SK-N-SH treated with all-trans-retinoic acid at 6 μM for 48 hours (cell line): ENCODE data around the gene SLC10A4.

Experiments used
- ATAC-seq: fragments of 200-7000 bp; cut with Tn5 transposase; 3 replicates; pipeline ENCODE4 v1.9.1; 2020; ENCODE audit warnings: mild to moderate bottlenecking, moderate library complexity
- ARNTL ChIP-seq: fragments of 450-650 bp; formaldehyde crosslinking; IDR thresholded peaks from 2 replicates; pipeline ENCODE4 v1.5.0; 2020; ENCODE audit warnings: low read depth, mild to moderate bottlenecking, moderate library complexity, borderline replicate concordance
- BACH2 ChIP-seq: fragments of 250-450 bp; sonication (Bioruptor Pico); IDR thresholded peaks from 2 replicates; pipeline ENCODE4 v1.9.0; 2021; ENCODE audit warnings: mild to moderate bottlenecking, borderline replicate concordance
- CSDC2 ChIP-seq: fragments of 250-450 bp; sonication (Bioruptor Pico); IDR thresholded peaks from 2 replicates; pipeline ENCODE4 v1.5.0; 2020; ENCODE audit warnings: mild to moderate bottlenecking, moderate library complexity
- ESRRG ChIP-seq: fragments of 250-450 bp; sonication (Bioruptor Pico); IDR thresholded peaks from 2 replicates; pipeline ENCODE4 v1.6.1; 2021; ENCODE audit warnings: mild to moderate bottlenecking
- GLIS3 ChIP-seq: fragments of 250-450 bp; sonication (Bioruptor Pico); IDR thresholded peaks from 2 replicates; pipeline ENCODE4 v1.5.0; 2020; ENCODE audit warnings: mild to moderate bottlenecking, moderate library complexity
- ISL1 ChIP-seq: fragments of 250-450 bp; sonication (Bioruptor Pico); IDR thresholded peaks from 2 replicates; pipeline ENCODE4 v2.1.2; 2022; ENCODE audit warnings: mild to moderate bottlenecking, moderate library complexity
- OSR1 ChIP-seq: fragments of 250-450 bp; sonication (Bioruptor Pico); IDR thresholded peaks from 2 replicates; pipeline ENCODE4 v1.8.0; 2022; ENCODE audit warnings: moderate library complexity, mild to moderate bottlenecking, inconsistent platforms
- PPARA ChIP-seq: fragments of 250-450 bp; sonication (Bioruptor Pico); IDR thresholded peaks from 2 replicates; pipeline ENCODE4 v1.5.0; 2020; ENCODE audit warnings: mild to moderate bottlenecking, borderline replicate concordance
- RARB ChIP-seq: fragments of 250-450 bp; sonication (Bioruptor Pico); IDR thresholded peaks from 2 replicates; pipeline ENCODE4 v1.8.0; 2021; ENCODE audit warnings: mild to moderate bottlenecking, moderate library complexity
- TOX ChIP-seq: fragments of 250-450 bp; sonication (Bioruptor Pico); IDR thresholded peaks from 2 replicates; pipeline ENCODE4 v1.8.0; 2021; ENCODE audit warnings: mild to moderate bottlenecking, moderate library complexity, borderline replicate concordance
- ZC3H10 ChIP-seq: fragments of 250-450 bp; sonication (Bioruptor Pico); IDR thresholded peaks from 2 replicates; pipeline ENCODE4 v1.5.1; 2021; ENCODE audit warnings: mild to moderate bottlenecking, moderate library complexity
- ZFP3 ChIP-seq: fragments of 250-450 bp; sonication (Bioruptor Pico); IDR thresholded peaks from 2 replicates; pipeline ENCODE4 v1.5.0; 2020; ENCODE audit warnings: mild to moderate bottlenecking, moderate library complexity
- ZFP30 ChIP-seq: fragments of 450-650 bp; formaldehyde crosslinking; IDR thresholded peaks from 2 replicates; pipeline ENCODE4 v1.5.0; 2022; ENCODE audit warnings: mild to moderate bottlenecking, moderate library complexity
- ZNF565 ChIP-seq: fragments of 450-650 bp; formaldehyde crosslinking; conservative IDR thresholded peaks from 2 replicates; pipeline ENCODE4 v1.5.0; 2020; ENCODE audit warnings: low read depth, mild to moderate bottlenecking, moderate library complexity
- ZNF8 ChIP-seq: fragments of 450-650 bp; formaldehyde crosslinking; IDR thresholded peaks from 2 replicates; pipeline ENCODE4 v1.5.0; 2020; ENCODE audit warnings: mild to moderate bottlenecking, moderate library complexity
- TF ChIP-seq, protein P1 (sequence below): fragments of 250-450 bp; sonication (Bioruptor Pico); IDR thresholded peaks from 2 replicates; pipeline ENCODE4 v1.8.0; 2020; ENCODE audit warnings: mild to moderate bottlenecking, moderate library complexity, borderline replicate concordance
- TF ChIP-seq, protein P2 (sequence below): fragments of 250-450 bp; sonication (Bioruptor Pico); IDR thresholded peaks from 2 replicates; pipeline ENCODE4 v1.5.1; 2020; ENCODE audit warnings: low read depth, mild to moderate bottlenecking, moderate library complexity
- TF ChIP-seq, protein P3 (sequence below): fragments of 250-450 bp; sonication (Bioruptor Pico); IDR thresholded peaks from 2 replicates; pipeline ENCODE4 v1.8.0; 2021; ENCODE audit warnings: low read depth, mild to moderate bottlenecking, moderate library complexity, borderline replicate concordance
- TF ChIP-seq, protein P4 (sequence below): fragments of 250-450 bp; sonication (Bioruptor Pico); IDR thresholded peaks from 2 replicates; pipeline ENCODE4 v1.5.1; 2021; ENCODE audit warnings: mild to moderate bottlenecking, moderate library complexity
- TF ChIP-seq, protein P5 (sequence below): fragments of 250-450 bp; sonication (Bioruptor Pico); IDR thresholded peaks from 2 replicates; pipeline ENCODE4 v1.5.0; 2020; ENCODE audit warnings: mild to moderate bottlenecking, moderate library complexity

SLC10A4 gene, protein sequence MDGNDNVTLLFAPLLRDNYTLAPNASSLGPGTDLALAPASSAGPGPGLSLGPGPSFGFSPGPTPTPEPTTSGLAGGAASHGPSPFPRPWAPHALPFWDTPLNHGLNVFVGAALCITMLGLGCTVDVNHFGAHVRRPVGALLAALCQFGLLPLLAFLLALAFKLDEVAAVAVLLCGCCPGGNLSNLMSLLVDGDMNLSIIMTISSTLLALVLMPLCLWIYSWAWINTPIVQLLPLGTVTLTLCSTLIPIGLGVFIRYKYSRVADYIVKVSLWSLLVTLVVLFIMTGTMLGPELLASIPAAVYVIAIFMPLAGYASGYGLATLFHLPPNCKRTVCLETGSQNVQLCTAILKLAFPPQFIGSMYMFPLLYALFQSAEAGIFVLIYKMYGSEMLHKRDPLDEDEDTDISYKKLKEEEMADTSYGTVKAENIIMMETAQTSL

DNA sequence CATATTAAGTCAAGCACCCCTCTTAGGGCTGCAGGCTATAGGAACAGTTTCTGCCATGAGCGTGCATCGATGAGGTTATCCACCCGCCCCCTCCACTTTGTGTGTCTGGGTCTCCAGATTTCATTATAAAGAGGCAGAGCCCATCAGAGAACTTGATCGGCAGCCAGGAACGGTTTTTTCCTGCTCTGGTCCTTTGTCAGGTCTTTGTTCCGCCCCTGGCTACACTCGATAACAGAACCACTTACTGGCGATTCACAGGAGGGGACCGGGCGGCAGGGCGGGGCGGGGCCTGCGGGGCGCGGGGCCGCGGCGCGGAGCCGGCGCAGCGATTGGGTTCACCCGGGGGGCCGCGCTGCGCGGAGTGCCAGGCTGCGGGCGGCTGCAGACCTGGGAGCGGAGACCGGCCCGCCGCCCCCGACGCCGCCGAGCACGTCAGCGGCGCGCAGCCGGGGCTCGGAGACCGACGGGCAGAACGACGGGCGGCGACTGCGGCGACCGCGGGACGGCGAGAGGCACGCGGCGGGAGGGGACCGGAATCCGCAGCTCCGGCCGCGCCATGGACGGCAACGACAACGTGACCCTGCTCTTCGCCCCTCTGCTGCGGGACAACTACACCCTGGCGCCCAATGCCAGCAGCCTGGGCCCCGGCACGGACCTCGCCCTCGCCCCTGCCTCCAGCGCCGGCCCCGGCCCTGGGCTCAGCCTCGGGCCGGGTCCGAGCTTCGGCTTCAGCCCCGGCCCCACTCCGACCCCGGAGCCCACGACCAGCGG, at the start of gene SLC10A4:
SLC10A4 (plus strand) TSS at position 338 of the 771 bp plus-strand sequence; CDS start at position 557, 219 bp downstream.
- peak; percentile 60 for ATAC-seq
- TF ChIP-seq, protein P1, sequence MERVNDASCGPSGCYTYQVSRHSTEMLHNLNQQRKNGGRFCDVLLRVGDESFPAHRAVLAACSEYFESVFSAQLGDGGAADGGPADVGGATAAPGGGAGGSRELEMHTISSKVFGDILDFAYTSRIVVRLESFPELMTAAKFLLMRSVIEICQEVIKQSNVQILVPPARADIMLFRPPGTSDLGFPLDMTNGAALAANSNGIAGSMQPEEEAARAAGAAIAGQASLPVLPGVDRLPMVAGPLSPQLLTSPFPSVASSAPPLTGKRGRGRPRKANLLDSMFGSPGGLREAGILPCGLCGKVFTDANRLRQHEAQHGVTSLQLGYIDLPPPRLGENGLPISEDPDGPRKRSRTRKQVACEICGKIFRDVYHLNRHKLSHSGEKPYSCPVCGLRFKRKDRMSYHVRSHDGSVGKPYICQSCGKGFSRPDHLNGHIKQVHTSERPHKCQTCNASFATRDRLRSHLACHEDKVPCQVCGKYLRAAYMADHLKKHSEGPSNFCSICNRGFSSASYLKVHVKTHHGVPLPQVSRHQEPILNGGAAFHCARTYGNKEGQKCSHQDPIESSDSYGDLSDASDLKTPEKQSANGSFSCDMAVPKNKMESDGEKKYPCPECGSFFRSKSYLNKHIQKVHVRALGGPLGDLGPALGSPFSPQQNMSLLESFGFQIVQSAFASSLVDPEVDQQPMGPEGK (CRISPR knock-in tag), result no peak
- TF ChIP-seq, protein P2, sequence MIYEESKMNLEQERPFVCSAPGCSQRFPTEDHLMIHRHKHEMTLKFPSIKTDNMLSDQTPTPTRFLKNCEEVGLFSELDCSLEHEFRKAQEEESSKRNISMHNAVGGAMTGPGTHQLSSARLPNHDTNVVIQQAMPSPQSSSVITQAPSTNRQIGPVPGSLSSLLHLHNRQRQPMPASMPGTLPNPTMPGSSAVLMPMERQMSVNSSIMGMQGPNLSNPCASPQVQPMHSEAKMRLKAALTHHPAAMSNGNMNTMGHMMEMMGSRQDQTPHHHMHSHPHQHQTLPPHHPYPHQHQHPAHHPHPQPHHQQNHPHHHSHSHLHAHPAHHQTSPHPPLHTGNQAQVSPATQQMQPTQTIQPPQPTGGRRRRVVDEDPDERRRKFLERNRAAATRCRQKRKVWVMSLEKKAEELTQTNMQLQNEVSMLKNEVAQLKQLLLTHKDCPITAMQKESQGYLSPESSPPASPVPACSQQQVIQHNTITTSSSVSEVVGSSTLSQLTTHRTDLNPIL (CRISPR knock-in tag), result no peak
- TF ChIP-seq ISL1 (CRISPR knock-in tag) (no peak), GLIS3 (CRISPR knock-in tag) (no peak), PPARA (CRISPR knock-in tag) (no peak), ESRRG (CRISPR knock-in tag) (no peak), ZC3H10 (CRISPR knock-in tag) (no peak), ZNF565 (CRISPR knock-in tag) (no peak), ZFP3 (CRISPR knock-in tag) (no peak), CSDC2 (CRISPR knock-in tag) (no peak), OSR1 (CRISPR knock-in tag) (no peak), ZNF8 (CRISPR knock-in tag) (no peak), RARB (CRISPR knock-in tag) (no peak)
- TF ChIP-seq, protein P3, sequence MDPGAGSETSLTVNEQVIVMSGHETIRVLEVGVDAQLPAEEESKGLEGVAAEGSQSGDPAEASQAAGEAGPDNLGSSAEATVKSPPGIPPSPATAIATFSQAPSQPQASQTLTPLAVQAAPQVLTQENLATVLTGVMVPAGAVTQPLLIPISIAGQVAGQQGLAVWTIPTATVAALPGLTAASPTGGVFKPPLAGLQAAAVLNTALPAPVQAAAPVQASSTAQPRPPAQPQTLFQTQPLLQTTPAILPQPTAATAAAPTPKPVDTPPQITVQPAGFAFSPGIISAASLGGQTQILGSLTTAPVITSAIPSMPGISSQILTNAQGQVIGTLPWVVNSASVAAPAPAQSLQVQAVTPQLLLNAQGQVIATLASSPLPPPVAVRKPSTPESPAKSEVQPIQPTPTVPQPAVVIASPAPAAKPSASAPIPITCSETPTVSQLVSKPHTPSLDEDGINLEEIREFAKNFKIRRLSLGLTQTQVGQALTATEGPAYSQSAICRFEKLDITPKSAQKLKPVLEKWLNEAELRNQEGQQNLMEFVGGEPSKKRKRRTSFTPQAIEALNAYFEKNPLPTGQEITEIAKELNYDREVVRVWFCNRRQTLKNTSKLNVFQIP (CRISPR knock-in tag), result no peak

DNA sequence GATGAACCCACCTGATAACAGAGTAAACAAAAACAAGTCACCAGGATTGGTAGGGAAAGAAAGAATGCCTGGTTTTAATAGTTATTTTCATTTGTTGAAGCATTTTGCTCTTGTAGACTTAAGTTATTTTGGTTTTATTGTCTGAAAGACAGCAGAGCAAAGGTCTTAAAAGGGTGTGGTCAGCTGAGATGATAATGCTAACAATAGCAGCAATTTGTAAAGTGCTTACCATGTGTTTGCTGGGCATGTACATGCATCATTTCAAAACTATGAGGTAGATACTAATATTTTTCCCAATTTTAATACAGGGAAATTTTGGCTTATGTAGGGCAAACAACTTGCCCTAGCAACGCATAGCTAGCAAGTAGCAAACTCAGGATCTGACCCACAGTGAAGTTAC, 46.8 kb upstream of the SLC10A4 start:
- ATAC-seq, result no peak
- TF ChIP-seq, protein P1 (CRISPR knock-in tag), result no peak
- no peak for TF ChIP-seq BACH2
- no peak for TF ChIP-seq OSR1 (CRISPR knock-in tag)
- TF ChIP-seq, protein P3 (CRISPR knock-in tag), result no peak
- no peak for TF ChIP-seq ISL1 (CRISPR knock-in tag)
- no peak for TF ChIP-seq ZNF565 (CRISPR knock-in tag)
- TF ChIP-seq ZFP3 (CRISPR knock-in tag), result no peak
- no peak for TF ChIP-seq PPARA (CRISPR knock-in tag)
- no peak for TF ChIP-seq ZFP30 (CRISPR knock-in tag)
- no peak for TF ChIP-seq ZNF8 (CRISPR knock-in tag)
- TF ChIP-seq, protein P4, sequence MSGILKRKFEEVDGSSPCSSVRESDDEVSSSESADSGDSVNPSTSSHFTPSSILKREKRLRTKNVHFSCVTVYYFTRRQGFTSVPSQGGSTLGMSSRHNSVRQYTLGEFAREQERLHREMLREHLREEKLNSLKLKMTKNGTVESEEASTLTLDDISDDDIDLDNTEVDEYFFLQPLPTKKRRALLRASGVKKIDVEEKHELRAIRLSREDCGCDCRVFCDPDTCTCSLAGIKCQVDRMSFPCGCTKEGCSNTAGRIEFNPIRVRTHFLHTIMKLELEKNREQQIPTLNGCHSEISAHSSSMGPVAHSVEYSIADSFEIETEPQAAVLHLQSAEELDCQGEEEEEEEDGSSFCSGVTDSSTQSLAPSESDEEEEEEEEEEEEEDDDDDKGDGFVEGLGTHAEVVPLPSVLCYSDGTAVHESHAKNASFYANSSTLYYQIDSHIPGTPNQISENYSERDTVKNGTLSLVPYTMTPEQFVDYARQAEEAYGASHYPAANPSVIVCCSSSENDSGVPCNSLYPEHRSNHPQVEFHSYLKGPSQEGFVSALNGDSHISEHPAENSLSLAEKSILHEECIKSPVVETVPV (CRISPR knock-in tag), result no peak
- TF ChIP-seq ARNTL, result no peak
- no peak for TF ChIP-seq TOX (CRISPR knock-in tag)
- TF ChIP-seq CSDC2 (CRISPR knock-in tag), result no peak
- TF ChIP-seq, protein P5, sequence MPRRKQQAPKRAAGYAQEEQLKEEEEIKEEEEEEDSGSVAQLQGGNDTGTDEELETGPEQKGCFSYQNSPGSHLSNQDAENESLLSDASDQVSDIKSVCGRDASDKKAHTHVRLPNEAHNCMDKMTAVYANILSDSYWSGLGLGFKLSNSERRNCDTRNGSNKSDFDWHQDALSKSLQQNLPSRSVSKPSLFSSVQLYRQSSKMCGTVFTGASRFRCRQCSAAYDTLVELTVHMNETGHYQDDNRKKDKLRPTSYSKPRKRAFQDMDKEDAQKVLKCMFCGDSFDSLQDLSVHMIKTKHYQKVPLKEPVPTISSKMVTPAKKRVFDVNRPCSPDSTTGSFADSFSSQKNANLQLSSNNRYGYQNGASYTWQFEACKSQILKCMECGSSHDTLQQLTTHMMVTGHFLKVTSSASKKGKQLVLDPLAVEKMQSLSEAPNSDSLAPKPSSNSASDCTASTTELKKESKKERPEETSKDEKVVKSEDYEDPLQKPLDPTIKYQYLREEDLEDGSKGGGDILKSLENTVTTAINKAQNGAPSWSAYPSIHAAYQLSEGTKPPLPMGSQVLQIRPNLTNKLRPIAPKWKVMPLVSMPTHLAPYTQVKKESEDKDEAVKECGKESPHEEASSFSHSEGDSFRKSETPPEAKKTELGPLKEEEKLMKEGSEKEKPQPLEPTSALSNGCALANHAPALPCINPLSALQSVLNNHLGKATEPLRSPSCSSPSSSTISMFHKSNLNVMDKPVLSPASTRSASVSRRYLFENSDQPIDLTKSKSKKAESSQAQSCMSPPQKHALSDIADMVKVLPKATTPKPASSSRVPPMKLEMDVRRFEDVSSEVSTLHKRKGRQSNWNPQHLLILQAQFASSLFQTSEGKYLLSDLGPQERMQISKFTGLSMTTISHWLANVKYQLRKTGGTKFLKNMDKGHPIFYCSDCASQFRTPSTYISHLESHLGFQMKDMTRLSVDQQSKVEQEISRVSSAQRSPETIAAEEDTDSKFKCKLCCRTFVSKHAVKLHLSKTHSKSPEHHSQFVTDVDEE (CRISPR knock-in tag), result no peak
- TF ChIP-seq ZC3H10 (CRISPR knock-in tag), result no peak
- TF ChIP-seq GLIS3 (CRISPR knock-in tag), result no peak
- no peak for TF ChIP-seq ESRRG (CRISPR knock-in tag)
- no peak for TF ChIP-seq RARB (CRISPR knock-in tag)
